GM12878 (cell line): ENCODE measurements around the gene TOP1. TPM values are rescaled to one million over a fixed set of nuclear protein-coding genes. Genes with fewer than 3 reads are reported as not detected.

Source experiments
- ATAC-seq: fragments of 200-7000 bp; cut with Tn5 transposase; 3 replicates; pipeline ENCODE4 v1.9.1; 2020; ENCODE audit warnings: mild to moderate bottlenecking, moderate library complexity
- BruUV-seq: library from RNA; stranded (reverse); fragments of 400-500 nt; replicated peaks from 2 replicates; lab custom pipeline; 2021; lab: Mats Ljungman, UMichigan
- CTCF ChIA-PET: fragments of 300-600 bp; sonication (Branson Sonifier 250); formaldehyde crosslinking; extraction: SDS; loops from one replicate; lab custom pipeline; 2021; ENCODE audit warnings: inconsistent platforms; lab: Yijun Ruan, JAX
- POLR2A ChIA-PET: fragments of 350-600 bp; formaldehyde crosslinking; extraction: SDS; loops from one replicate; lab custom pipeline; 2021; ENCODE audit warnings: inconsistent platforms; lab: Charles Lee
- RAD21 ChIA-PET: fragments of 300-600 bp; sonication (Branson Sonifier 250); formaldehyde crosslinking; loops from one replicate; lab custom pipeline; 2023; ENCODE audit warnings: antibody characterized with exemption; ENCODE audit not compliant: unreplicated experiment; lab: Charles Lee
- SMC1A ChIA-PET: fragments of 300-600 bp; sonication (Branson Sonifier 250); formaldehyde crosslinking; loops from one replicate; lab custom pipeline; 2023; ENCODE audit not compliant: unreplicated experiment, uncharacterized antibody; lab: Charles Lee
- DNase-seq: peaks from one replicate; pipeline ENCODE4 v3.0.0-alpha.2; 2011; ENCODE audit warnings: low read depth, low spot score
- FAIRE-seq: peaks from 3 replicates; lab custom pipeline; 2011; peaks lifted over from hg19 to GRCh38; lab: Jason Lieb, UNC
- H2AFZ ChIP-seq: 2 replicates; pipeline ENCODE4 v1.6.0; 2011; ENCODE audit warnings: low read depth, low read length, control low read depth; ENCODE audit not compliant: control insufficient read depth
- H3K27ac ChIP-seq: 2 replicates; pipeline ENCODE4 v1.5.1; 2011; ENCODE audit warnings: control low read depth; ENCODE audit not compliant: control insufficient read depth, insufficient read depth
- H3K27me3 ChIP-seq, 2 experiments: replicated peaks in 1 of 2; 2 replicates each; pipeline versions ENCODE4 v1.6.0 to v1.6.1; 2011; ENCODE audit warnings: low read length in 1 of 2; ENCODE audit not compliant: control insufficient read depth in 2 of 2, insufficient read depth in 2 of 2
- H3K36me3 ChIP-seq, 2 experiments: 2 replicates each; pipeline ENCODE4 v1.5.1; 2011; ENCODE audit warnings: low read length in 1 of 2; ENCODE audit not compliant: control insufficient read depth in 2 of 2, insufficient read depth in 2 of 2
- H3K4me1 ChIP-seq: 2 replicates; pipeline ENCODE4 v1.6.1; 2011; ENCODE audit warnings: mild to moderate bottlenecking, low read length, moderate library complexity, mixed read lengths; ENCODE audit not compliant: control insufficient read depth, insufficient read depth
- H3K4me2 ChIP-seq: 2 replicates; pipeline ENCODE4 v1.6.0; 2011; ENCODE audit warnings: control low read depth; ENCODE audit not compliant: control insufficient read depth, insufficient read depth
- H3K4me3 ChIP-seq: fragments of 200-600 bp; sonication (generic); 2 replicates; pipeline ENCODE4 v1.5.1; 2016
- H3K79me2 ChIP-seq: 2 replicates; pipeline ENCODE4 v1.6.0; 2011; ENCODE audit warnings: low read length; ENCODE audit not compliant: control insufficient read depth, insufficient read depth
- H3K9ac ChIP-seq: 2 replicates; pipeline ENCODE4 v1.8.0; 2011; ENCODE audit warnings: low read length, control low read depth, mixed read lengths; ENCODE audit not compliant: control insufficient read depth, insufficient read depth
- H3K9me3 ChIP-seq: replicated peaks from 3 replicates; pipeline ENCODE4 v1.5.1; 2011; ENCODE audit warnings: mild to moderate bottlenecking, low read length; ENCODE audit not compliant: control insufficient read depth, insufficient read depth
- H4K20me1 ChIP-seq: 2 replicates; pipeline ENCODE4 v1.6.0; 2011; ENCODE audit not compliant: control insufficient read depth, insufficient read depth
- MEF2A ChIP-seq: IDR thresholded peaks from 2 replicates; pipeline ENCODE4 v1.6.1; 2011; ENCODE audit warnings: low read depth, mild to moderate bottlenecking, low read length, moderate library complexity; ENCODE audit not compliant: insufficient read depth
- SPI1 ChIP-seq: IDR thresholded peaks from 2 replicates; pipeline ENCODE4 v1.6.1; 2011; ENCODE audit warnings: low read depth, mild to moderate bottlenecking, low read length, moderate library complexity, borderline replicate concordance; ENCODE audit not compliant: insufficient read depth
- WRNIP1 ChIP-seq: IDR thresholded peaks from 2 replicates; pipeline ENCODE4 v1.6.1; 2011; ENCODE audit warnings: low read depth, low read length, improper control_type of control experiment, borderline replicate concordance
- ZBED1 ChIP-seq: IDR thresholded peaks from 2 replicates; pipeline ENCODE4 v1.6.1; 2016; ENCODE audit warnings: borderline replicate concordance
- WGBS: methylation state at CpG from one replicate; pipeline ENCODE4 v1.1.6; 2016; ENCODE audit warnings: low lambda C conversion rate; ENCODE audit not compliant: insufficient replicate concordance, insufficient coverage; ENCODE audit errors: missing lambda C conversion rate; 5-methylcytosine and 5-hydroxymethylcytosine counted together
- in situ Hi-C: fragments of 300-500 bp; cut with MboI; formaldehyde crosslinking; loops from 9 replicates; pipeline ENCODE4 v1.14.3; 2018; ENCODE audit warnings: mixed read lengths
- intact Hi-C: fragments of 100-400 bp; cut with micrococcal nuclease; formaldehyde crosslinking; loops from one replicate; pipeline ENCODE4 v1.14.2; 2022; ENCODE audit not compliant: unreplicated experiment
- polyA plus RNA-seq, 11 experiments: library from polyadenylated mRNA; depleted of rRNA in 4 of 11; unstranded in 6 of 11; stranded (reverse) in 5 of 11; fragments of >200 nt; fragmentation: Nextera tagmentation in 4 of 11; fragmentation: Illumina TruSeq in 1 of 11; extraction: Ambion mirVana in 4 of 11; extraction: Trizol in 1 of 11; gene quantifications; 1 replicate in 1 of 11; 2 replicates in 10 of 11; pipeline versions ENCODE4 v1.2.1 to v1.2.3, GENCODE V29; 2011 to 2016; ENCODE audit warnings: inconsistent platforms in 2 of 11, missing spikeins in 2 of 11, low read depth in 1 of 11
- total RNA-seq, 4 experiments: library from RNA; depleted of rRNA in 3 of 4; stranded (reverse); fragments of >200 nt in 3 of 4; fragmentation: Illumina TruSeq in 1 of 4; extraction: Trizol in 1 of 4; gene quantifications; 2 replicates each; pipeline versions ENCODE4 v1.2.1 to v1.2.3, GENCODE V29; 2013 to 2021

The TOP1 gene
- total and polyA plus RNA-seq, 10 of the 15 experiments (the other 5 are each of a cell fraction or from before 2014, with no cell fraction given) = 21.5 to 128 (median 47.3) TPM

DNA sequence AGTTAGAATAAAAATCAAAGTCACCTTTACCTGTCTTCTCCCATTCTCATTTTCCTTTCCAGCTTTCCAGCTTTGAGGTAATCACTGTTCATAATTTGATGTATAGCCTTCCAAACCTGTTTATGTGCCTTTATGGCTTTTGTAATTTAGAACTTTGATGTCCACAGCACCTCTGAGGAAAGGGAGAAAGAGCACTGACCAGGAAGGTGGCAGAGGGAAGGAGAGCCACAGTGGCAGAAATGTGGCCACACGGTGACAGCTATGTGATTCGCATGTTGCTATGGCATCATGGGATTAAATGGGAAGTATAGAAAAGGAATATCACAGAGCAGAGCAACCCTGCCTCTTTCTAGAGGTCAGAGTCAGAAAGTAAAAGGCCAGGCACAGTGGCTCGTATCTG is 57.0 kb downstream of the TOP1 start:
- intact Hi-C loops (no loop called here), in situ Hi-C loops (loop anchor here (25.0 kb wide), 1 partner anchor 348 kb away; no protein-coding TSS in a partner anchor)
- H3K27ac ChIP-seq = no peak overlapping the region
- peaks cover 10 to 37% of the 10 kb centered on the region in 2 experiments for H3K36me3 ChIP-seq
- ChIA-PET POLR2A (no interaction called here), CTCF (interaction anchor here (0.7 to 3.3 kb wide), 6 partner anchors 9 to 137 kb away, joined by 3 to 19 read pairs (median 6); no protein-coding TSS in a partner anchor), SMC1A (interaction anchor here (0.6 to 1.2 kb wide), 3 partner anchors 65 to 105 kb away, joined by 3 to 4 read pairs (median 4); no protein-coding TSS in a partner anchor), RAD21 (interaction anchor here (1.6 to 1.7 kb wide), 2 partner anchors 9 to 95 kb away, joined by 5 to 6 read pairs; no protein-coding TSS in a partner anchor)
- WGBS = 98% methylated on average over 3 of the region's 3 CpGs
- no peaks in the 10 kb centered on the region for H3K4me1 ChIP-seq
- H3K79me2 ChIP-seq = no peaks in the 10 kb centered on the region
- H3K9me3 ChIP-seq = no peaks in the 10 kb centered on the region
- H3K27me3 ChIP-seq = no peaks in the 10 kb centered on the region
- H3K9ac ChIP-seq = no peak overlapping the region
- TSS peak; percentile 24 for BruUV-seq
- H3K4me3 ChIP-seq = no peak overlapping the region
- no peaks in the 10 kb centered on the region for H4K20me1 ChIP-seq
- H3K4me2 ChIP-seq = no peak overlapping the region
- no peak overlapping the region for H2AFZ ChIP-seq
- DNase-seq (no peak), FAIRE-seq (no peak), ATAC-seq (no peak)
- TF ChIP-seq WRNIP1 (no peak), ZBED1 (no peak), SPI1 (no peak), MEF2A (no peak)
- TF ChIP-seq, all 136 proteins: peak for 0
